ENCODE data around the gene PROZ.

The PROZ gene

DNA sequence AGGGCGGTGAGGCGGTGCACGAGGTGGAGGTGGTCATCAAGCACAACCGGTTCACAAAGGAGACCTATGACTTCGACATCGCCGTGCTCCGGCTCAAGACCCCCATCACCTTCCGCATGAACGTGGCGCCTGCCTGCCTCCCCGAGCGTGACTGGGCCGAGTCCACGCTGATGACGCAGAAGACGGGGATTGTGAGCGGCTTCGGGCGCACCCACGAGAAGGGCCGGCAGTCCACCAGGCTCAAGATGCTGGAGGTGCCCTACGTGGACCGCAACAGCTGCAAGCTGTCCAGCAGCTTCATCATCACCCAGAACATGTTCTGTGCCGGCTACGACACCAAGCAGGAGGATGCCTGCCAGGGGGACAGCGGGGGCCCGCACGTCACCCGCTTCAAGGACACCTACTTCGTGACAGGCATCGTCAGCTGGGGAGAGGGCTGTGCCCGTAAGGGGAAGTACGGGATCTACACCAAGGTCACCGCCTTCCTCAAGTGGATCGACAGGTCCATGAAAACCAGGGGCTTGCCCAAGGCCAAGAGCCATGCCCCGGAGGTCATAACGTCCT lies 9.4 kb upstream of the PROZ start:
- DNase-seq (ENCODE audit: low read depth in 1 of 2, low spot score in 1 of 2) = no peak
- in situ Hi-C loops (cut with HindIII; ENCODE audit: low pct_unique_long_range_greater_than_20kb, low sequenced_read_pairs) = no loop called here
- no peak for TF ChIP-seq JUND (IDR thresholded peaks at IDR 0.05; ENCODE audit: low read depth)

- DNase-seq (ENCODE audit: low read depth in 1 of 2, low spot score in 1 of 2) = no peak
- in situ Hi-C loops (cut with HindIII; ENCODE audit: low pct_unique_long_range_greater_than_20kb, low sequenced_read_pairs) = no loop called here
- no peak for TF ChIP-seq JUND (IDR thresholded peaks at IDR 0.05; ENCODE audit: low read depth)
Observed at GRCh38 chr13:113149711-113150549, 8.5 kb upstream of the PROZ start.

DNA sequence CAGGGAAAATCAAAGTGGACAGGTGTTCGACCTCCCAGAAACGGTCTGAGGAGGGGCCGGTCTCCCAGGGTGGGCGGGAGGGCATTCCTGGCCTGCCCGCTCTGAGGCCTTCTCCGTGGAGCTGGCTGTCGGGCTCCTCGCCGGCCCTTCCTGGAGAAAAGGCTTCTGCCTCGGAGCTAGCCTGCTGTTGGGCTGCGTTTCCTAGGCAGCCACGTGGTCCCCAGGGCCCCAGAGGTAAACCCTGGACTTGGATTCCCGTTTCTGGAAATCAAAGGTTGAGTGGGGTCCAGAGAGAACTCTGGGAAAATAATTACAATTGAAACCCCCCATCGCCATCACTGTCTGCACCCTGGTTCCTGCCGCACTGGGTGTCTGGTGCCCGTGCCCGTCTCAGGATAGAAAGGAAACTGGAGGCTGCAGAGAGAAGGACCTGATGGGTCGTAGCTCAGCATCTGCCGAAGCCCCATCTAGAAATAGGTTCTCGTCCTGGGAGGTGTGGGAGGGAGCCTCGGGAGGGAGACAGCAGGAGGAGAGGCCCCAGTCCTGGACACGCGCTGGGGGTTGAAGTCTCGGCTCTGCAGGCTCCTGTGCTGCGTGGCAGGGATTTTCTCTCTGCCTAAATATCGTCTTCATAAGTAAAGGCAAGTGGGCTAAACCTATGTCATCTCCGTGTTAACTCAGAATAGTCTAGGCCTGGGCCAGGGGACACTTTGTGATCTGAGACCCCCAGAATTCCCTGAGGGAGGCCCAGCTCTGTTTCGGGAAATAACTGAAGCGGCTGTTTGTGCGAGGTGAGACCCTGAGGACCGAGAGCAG lies 7.7 kb upstream of the PROZ start:
- no peak for DNase-seq (ENCODE audit: low read depth in 1 of 2, low spot score in 1 of 2)
- no peak for TF ChIP-seq JUND (IDR thresholded peaks at IDR 0.05; ENCODE audit: low read depth)

GRCh38 chr13:113151745-113152690 lies 6.4 kb upstream of the PROZ start:
- DNase-seq (ENCODE audit: low read depth in 1 of 2, low spot score in 1 of 2) = no peak

More for the DNA sequence above, 7.7 kb upstream of the PROZ start:
- in situ Hi-C loops (cut with HindIII; ENCODE audit: low pct_unique_long_range_greater_than_20kb, low sequenced_read_pairs) = no loop called here

DNA sequence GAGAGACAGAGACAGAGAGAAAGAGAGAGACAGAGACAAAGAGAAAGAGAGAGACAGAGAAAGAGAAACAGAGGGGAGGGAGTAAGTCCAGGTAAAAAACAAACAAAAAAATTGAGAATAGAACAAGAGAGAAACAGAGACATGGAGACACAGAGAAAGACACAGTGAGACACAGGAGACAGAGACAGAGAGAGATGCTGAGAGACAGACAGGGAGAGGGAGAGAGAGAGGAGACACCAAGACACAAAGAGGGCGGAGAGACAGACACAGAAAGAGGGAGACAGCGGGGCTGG lies 5.8 kb upstream of the PROZ start:
- TF ChIP-seq JUND (IDR thresholded peaks at IDR 0.05; ENCODE audit: low read depth) = no peak
- DNase-seq (ENCODE audit: low read depth in 1 of 2, low spot score in 1 of 2) = no peak
- in situ Hi-C loops (cut with HindIII; ENCODE audit: low pct_unique_long_range_greater_than_20kb, low sequenced_read_pairs) = no loop called here

More at GRCh38 chr13:113151745-113152690, 6.4 kb upstream of the PROZ start:
- TF ChIP-seq JUND (IDR thresholded peaks at IDR 0.05; ENCODE audit: low read depth) = no peak
- in situ Hi-C loops (cut with HindIII; ENCODE audit: low pct_unique_long_range_greater_than_20kb, low sequenced_read_pairs) = no loop called here

DNA sequence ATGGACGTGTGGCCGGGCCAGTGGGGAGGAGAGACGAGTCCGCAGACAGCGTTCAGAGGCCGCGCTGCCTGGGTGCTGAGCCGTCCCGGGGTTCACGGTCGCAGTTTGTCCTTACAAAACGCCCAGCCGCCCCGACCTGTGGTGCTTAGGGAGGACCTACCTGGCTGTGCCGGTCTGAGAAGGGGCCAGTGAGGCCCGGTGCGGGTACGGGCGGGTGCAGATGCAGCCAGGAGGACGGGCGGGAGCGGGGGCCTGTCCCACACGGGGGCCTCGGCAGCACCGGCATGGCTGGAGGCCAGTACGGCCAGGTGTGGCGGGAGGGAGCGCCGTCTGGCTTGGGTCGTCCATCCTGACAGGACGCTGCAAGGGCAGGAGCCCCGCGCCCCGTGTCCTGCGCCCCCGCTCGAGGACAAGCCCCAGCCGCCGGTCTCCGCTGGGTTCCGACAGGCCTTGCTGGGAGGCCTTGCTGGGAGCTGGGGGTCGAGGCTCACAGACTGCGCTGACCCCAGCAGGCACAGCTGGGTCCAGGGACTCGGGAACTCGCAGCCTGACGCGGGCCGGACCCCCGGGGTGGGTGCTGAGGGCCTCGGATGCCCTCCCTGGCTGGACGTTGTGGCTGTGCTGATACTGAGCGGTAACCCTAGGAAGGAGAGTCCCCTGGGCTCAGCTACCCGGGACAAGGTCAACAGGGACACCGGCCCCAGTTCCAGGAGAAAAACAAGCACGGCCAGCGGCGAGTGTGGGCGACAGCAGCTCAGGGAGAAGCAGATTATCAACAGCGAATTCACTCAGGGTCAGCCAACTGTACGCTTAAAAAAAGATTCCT lies 5.3 kb upstream of the PROZ start:
- no peak for TF ChIP-seq JUND (IDR thresholded peaks at IDR 0.05; ENCODE audit: low read depth)
- DNase-seq (ENCODE audit: low read depth in 1 of 2, low spot score in 1 of 2) = peak in 1 of 2 experiments; percentile 28
- in situ Hi-C loops (cut with HindIII; ENCODE audit: low pct_unique_long_range_greater_than_20kb, low sequenced_read_pairs) = no loop called here

GRCh38 chr13:113153810-113154748 lies 4.4 kb upstream of the PROZ start:
- in situ Hi-C loops (cut with HindIII; ENCODE audit: low pct_unique_long_range_greater_than_20kb, low sequenced_read_pairs) = no loop called here
- peak; percentile 69 to 83 for DNase-seq (ENCODE audit: low read depth in 1 of 2, low spot score in 1 of 2)
- no peak for TF ChIP-seq JUND (IDR thresholded peaks at IDR 0.05; ENCODE audit: low read depth)

DNA sequence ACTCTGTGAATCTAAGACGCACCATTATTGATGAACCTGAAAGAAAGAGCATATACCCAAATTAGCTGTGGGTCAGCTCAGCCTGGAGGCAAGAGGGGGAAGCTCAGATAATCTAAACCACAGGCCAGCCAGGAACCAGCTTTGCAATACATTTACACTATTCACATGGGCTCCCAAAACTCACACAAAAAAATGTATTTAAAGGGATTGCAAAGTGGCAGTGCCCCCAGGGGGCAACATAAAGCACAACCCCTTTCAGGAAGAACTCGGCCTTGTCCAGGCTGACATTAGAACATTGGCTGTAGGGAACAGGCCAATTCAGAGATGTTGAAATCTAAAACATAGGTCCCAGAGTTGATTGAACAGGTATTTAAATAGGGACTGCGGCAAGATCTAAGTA lies 3.2 kb upstream of the PROZ start:
- no peak for TF ChIP-seq JUND (IDR thresholded peaks at IDR 0.05; ENCODE audit: low read depth)
- DNase-seq (ENCODE audit: low read depth in 1 of 2, low spot score in 1 of 2) = no peak
- in situ Hi-C loops (cut with HindIII; ENCODE audit: low pct_unique_long_range_greater_than_20kb, low sequenced_read_pairs) = no loop called here

GRCh38 chr13:113155982-113156655 lies 2.3 kb upstream of the PROZ start:
- no peak for TF ChIP-seq JUND (IDR thresholded peaks at IDR 0.05; ENCODE audit: low read depth)
- in situ Hi-C loops (cut with HindIII; ENCODE audit: low pct_unique_long_range_greater_than_20kb, low sequenced_read_pairs) = no loop called here
- no peak for DNase-seq (ENCODE audit: low read depth in 1 of 2, low spot score in 1 of 2)
